ENCODE data around the gene DDAH1. TPM values are rescaled to one million over a fixed set of nuclear protein-coding genes. Genes with fewer than 3 reads are reported as not detected.

The DDAH1 gene
- total and polyA plus RNA-seq, 2 of the 8 experiments (the other 6 are each of a cell fraction or from before 2014, with no cell fraction given) = 22.8 to 54.5 TPM

DNA sequence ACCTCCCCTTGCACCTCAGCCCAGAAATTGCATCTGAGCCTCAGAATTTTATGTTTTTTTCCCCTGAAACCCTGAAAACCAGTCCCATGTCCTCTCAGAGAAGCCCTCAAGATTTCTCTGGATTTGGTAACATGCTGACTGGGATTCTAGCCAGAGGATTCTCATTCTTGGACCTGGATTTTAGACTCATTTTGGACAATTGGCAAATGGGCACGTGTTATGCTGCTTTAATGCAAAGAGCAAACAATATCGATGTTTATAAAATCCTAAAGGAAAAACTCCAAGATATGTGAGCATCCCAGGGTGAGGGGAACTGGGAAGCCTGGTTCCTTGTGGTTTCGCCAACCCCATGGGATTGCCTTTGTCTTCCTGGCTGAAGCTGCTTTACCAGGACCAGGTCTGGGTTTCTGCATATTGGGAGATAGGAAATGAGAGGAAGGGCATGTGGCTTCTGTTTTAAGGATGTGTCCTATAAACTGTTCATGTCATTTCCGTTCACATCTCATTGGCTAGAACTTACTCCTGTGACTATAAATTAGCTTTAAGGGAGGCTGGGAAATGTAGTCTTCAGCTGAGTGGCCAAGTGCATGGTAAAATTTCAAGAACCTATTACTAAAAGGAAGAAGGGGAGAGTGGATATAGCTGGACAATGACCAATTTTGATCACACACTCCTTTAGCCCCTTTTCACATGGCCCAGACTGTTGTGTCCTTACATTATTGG, 161.4 kb downstream of the DDAH1 start (continued):
- TF ChIP-seq, protein P1, sequence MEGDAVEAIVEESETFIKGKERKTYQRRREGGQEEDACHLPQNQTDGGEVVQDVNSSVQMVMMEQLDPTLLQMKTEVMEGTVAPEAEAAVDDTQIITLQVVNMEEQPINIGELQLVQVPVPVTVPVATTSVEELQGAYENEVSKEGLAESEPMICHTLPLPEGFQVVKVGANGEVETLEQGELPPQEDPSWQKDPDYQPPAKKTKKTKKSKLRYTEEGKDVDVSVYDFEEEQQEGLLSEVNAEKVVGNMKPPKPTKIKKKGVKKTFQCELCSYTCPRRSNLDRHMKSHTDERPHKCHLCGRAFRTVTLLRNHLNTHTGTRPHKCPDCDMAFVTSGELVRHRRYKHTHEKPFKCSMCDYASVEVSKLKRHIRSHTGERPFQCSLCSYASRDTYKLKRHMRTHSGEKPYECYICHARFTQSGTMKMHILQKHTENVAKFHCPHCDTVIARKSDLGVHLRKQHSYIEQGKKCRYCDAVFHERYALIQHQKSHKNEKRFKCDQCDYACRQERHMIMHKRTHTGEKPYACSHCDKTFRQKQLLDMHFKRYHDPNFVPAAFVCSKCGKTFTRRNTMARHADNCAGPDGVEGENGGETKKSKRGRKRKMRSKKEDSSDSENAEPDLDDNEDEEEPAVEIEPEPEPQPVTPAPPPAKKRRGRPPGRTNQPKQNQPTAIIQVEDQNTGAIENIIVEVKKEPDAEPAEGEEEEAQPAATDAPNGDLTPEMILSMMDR (IDR thresholded peaks at IDR 0.05; ENCODE audit: control extremely low read depth in 1 of 3, insufficient read depth in 1 of 3, low read depth in 1 of 3, low read length in 3 of 3) = no peak
- TF ChIP-seq TAF1 (IDR thresholded peaks at IDR 0.05; ENCODE audit: low read depth, low read length) (no peak), TCF12 (IDR thresholded peaks at IDR 0.05; ENCODE audit: low read depth, low read length) (no peak), TAF7 (optimal IDR thresholded peaks at IDR 0.05; ENCODE audit: borderline replicate concordance, low read depth, low read length) (no peak), POLR2A (IDR thresholded peaks at IDR 0.05; ENCODE audit: control extremely low read depth in 1 of 2, low read depth in 2 of 2, low read length in 2 of 2) (no peak), SP2 (IDR thresholded peaks at IDR 0.05; ENCODE audit: low read length) (no peak), EZH2 (IDR thresholded peaks at IDR 0.05; ENCODE audit: low read depth, low read length, severe bottlenecking) (no peak), NRF1 (IDR thresholded peaks at IDR 0.05; ENCODE audit: low read depth, low read length) (no peak), BCL11A (IDR thresholded peaks at IDR 0.05; ENCODE audit: low read depth in 2 of 2, low read length in 2 of 2) (no peak), FOSL1 (IDR thresholded peaks at IDR 0.05; ENCODE audit: insufficient read depth, low read depth, low read length) (no peak)
- TF ChIP-seq, protein P2, sequence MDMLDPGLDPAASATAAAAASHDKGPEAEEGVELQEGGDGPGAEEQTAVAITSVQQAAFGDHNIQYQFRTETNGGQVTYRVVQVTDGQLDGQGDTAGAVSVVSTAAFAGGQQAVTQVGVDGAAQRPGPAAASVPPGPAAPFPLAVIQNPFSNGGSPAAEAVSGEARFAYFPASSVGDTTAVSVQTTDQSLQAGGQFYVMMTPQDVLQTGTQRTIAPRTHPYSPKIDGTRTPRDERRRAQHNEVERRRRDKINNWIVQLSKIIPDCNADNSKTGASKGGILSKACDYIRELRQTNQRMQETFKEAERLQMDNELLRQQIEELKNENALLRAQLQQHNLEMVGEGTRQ (IDR thresholded peaks at IDR 0.05; ENCODE audit: low read length) = no peak
